ENCODE data around the gene HECW1.

GRCh38 chr7:43234073-43234472 is 121.6 kb downstream of the HECW1 start:
- TF ChIP-seq TAF1 (IDR thresholded peaks at IDR 0.05; ENCODE audit: low read depth) (no peak), CEBPB (IDR thresholded peaks at IDR 0.05) (no peak), EP300 (IDR thresholded peaks at IDR 0.05; ENCODE audit: borderline replicate concordance) (no peak)
